ENCODE measurements around the gene MAPK8.

DNA sequence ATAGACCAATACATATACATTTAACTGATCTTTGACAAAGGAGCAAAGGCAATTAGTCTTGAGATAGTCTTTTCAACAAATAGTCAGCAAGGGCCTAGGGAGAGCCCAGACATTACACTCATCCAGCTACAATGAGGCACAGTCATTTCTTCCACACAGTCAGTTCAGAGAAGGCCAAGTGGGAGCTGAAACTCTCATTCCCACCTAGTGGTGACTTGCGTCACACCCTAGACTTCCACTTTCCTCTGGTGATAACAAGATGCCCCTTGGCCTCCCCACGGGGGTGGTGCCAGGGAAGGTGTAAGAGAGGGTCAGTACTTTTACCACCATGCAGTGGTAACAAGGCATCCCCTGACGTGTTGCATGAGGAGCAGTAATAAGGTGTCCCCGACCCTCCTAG is 39.9 kb upstream of the MAPK8 start:
- TF ChIP-seq, protein P1, sequence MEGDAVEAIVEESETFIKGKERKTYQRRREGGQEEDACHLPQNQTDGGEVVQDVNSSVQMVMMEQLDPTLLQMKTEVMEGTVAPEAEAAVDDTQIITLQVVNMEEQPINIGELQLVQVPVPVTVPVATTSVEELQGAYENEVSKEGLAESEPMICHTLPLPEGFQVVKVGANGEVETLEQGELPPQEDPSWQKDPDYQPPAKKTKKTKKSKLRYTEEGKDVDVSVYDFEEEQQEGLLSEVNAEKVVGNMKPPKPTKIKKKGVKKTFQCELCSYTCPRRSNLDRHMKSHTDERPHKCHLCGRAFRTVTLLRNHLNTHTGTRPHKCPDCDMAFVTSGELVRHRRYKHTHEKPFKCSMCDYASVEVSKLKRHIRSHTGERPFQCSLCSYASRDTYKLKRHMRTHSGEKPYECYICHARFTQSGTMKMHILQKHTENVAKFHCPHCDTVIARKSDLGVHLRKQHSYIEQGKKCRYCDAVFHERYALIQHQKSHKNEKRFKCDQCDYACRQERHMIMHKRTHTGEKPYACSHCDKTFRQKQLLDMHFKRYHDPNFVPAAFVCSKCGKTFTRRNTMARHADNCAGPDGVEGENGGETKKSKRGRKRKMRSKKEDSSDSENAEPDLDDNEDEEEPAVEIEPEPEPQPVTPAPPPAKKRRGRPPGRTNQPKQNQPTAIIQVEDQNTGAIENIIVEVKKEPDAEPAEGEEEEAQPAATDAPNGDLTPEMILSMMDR (IDR thresholded peaks at IDR 0.05), result no peak
- TF ChIP-seq POLR2AphosphoS5 (IDR thresholded peaks at IDR 0.05; ENCODE audit: low read depth, low read length) (no peak), SIN3A (IDR thresholded peaks at IDR 0.05; ENCODE audit: borderline replicate concordance, low read depth, low read length) (no peak), PBX3 (IDR thresholded peaks at IDR 0.05) (no peak), ELF1 (IDR thresholded peaks at IDR 0.05) (no peak), RXRA (IDR thresholded peaks at IDR 0.05; ENCODE audit: borderline replicate concordance, low read depth) (no peak), YY1 (IDR thresholded peaks at IDR 0.05; ENCODE audit: low read depth) (no peak), EP300 (IDR thresholded peaks at IDR 0.05; ENCODE audit: borderline replicate concordance in 1 of 2, low read depth in 1 of 2, low read length in 1 of 2) (no peak), JUND (IDR thresholded peaks at IDR 0.05) (no peak), MXI1 (IDR thresholded peaks at IDR 0.05; ENCODE audit: low read depth, low read length) (no peak), RAD21 (IDR thresholded peaks at IDR 0.05; ENCODE audit: low read length) (no peak), FOXM1 (IDR thresholded peaks at IDR 0.05; ENCODE audit: low read depth) (no peak), ZBTB33 (IDR thresholded peaks at IDR 0.05; ENCODE audit: borderline replicate concordance, low read depth) (no peak)
